Neutrophil (primary cell): Measurements from ENCODE around the gene UBTD1.
A peak's percentile ranks its signal among the peaks of the same experiment; 100 is the strongest.

ENCODE experiments used
- H3K27ac ChIP-seq: fragments of 200-600 bp; sonication (generic); 2 replicates; pipeline ENCODE4 v1.5.1; 2016; ENCODE audit warnings: mild to moderate bottlenecking, moderate library complexity
- H3K27me3 ChIP-seq: fragments of 200-600 bp; sonication (generic); 2 replicates; pipeline ENCODE4 v1.6.0; 2016; ENCODE audit warnings: mild to moderate bottlenecking
- H3K36me3 ChIP-seq: fragments of 200-600 bp; sonication (generic); 2 replicates; pipeline ENCODE4 v1.5.1; 2017
- H3K4me1 ChIP-seq, 2 experiments: fragments of 200-600 bp in 1 of 2; sonication (generic) in 1 of 2; 1 replicate in 1 of 2; 2 replicates in 1 of 2; pipeline versions ENCODE4 v1.5.1 to v1.6.1; 2013 to 2016; ENCODE audit warnings: low read depth in 1 of 2, low read length in 1 of 2, mild to moderate bottlenecking in 1 of 2, moderate library complexity in 1 of 2; ENCODE audit not compliant: control insufficient read depth in 1 of 2, insufficient read depth in 1 of 2
- H3K4me3 ChIP-seq, 2 experiments: fragments of 200-600 bp in 1 of 2; sonication (generic) in 1 of 2; 1 replicate in 1 of 2; 2 replicates in 1 of 2; pipeline ENCODE4 v1.5.1; 2013 to 2016; ENCODE audit warnings: low read depth in 1 of 2, low read length in 1 of 2, mild to moderate bottlenecking in 1 of 2, moderate library complexity in 1 of 2
- H3K9me3 ChIP-seq: fragments of 200-600 bp; sonication (generic); 2 replicates; pipeline ENCODE4 v1.5.1; 2016
- TF ChIP-seq, protein P1 (sequence below): fragments of 200-600 bp; sonication (generic); IDR thresholded peaks from 2 replicates; pipeline ENCODE4 v1.5.1; 2016; ENCODE audit warnings: antibody characterized with exemption

UBTD1 gene

GRCh38 chr10:97498841-97499560, at the start of gene UBTD1:
UBTD1 (plus strand) TSS chr10:97498924; CDS start chr10:97499204, 280 bp downstream.
- H3K4me1 ChIP-seq: peaks cover 54 to 57% of the 10 kb centered on the region in 2 experiments
- TF ChIP-seq, protein P1, sequence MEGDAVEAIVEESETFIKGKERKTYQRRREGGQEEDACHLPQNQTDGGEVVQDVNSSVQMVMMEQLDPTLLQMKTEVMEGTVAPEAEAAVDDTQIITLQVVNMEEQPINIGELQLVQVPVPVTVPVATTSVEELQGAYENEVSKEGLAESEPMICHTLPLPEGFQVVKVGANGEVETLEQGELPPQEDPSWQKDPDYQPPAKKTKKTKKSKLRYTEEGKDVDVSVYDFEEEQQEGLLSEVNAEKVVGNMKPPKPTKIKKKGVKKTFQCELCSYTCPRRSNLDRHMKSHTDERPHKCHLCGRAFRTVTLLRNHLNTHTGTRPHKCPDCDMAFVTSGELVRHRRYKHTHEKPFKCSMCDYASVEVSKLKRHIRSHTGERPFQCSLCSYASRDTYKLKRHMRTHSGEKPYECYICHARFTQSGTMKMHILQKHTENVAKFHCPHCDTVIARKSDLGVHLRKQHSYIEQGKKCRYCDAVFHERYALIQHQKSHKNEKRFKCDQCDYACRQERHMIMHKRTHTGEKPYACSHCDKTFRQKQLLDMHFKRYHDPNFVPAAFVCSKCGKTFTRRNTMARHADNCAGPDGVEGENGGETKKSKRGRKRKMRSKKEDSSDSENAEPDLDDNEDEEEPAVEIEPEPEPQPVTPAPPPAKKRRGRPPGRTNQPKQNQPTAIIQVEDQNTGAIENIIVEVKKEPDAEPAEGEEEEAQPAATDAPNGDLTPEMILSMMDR: no peak
- H3K27me3 ChIP-seq: no peaks in the 10 kb centered on the region
- no peaks in the 10 kb centered on the region for H3K9me3 ChIP-seq
- H3K27ac ChIP-seq: peak within 1 kb of the TSS; percentile 97
- H3K4me3 ChIP-seq: peak within 1 kb of the TSS; percentile 94 to 97
- H3K36me3 ChIP-seq: no peaks in the 10 kb centered on the region

- Histone ChIP-seq H3K4me3 (no peak overlapping the region), H3K9me3 (no peaks in the 10 kb centered on the region), H3K4me1 (peaks cover 8 to 14% of the 10 kb centered on the region in 2 experiments), H3K27ac (no peak overlapping the region), H3K36me3 (peaks cover 49% of the 10 kb centered on the region), H3K27me3 (no peaks in the 10 kb centered on the region)
- TF ChIP-seq, protein P1: no peak
Measured at GRCh38 chr10:97450828-97451227, 47.9 kb upstream of the UBTD1 start.

GRCh38 chr10:97451605-97452004, 47.1 kb upstream of the UBTD1 start:
- H3K9me3 ChIP-seq: no peaks in the 10 kb centered on the region
- TF ChIP-seq, protein P1: no peak
- H3K4me3 ChIP-seq: no peak overlapping the region
- H3K27ac ChIP-seq: no peak overlapping the region
- H3K27me3 ChIP-seq: no peaks in the 10 kb centered on the region
- peaks cover 57% of the 10 kb centered on the region for H3K36me3 ChIP-seq
- peaks cover 3 to 7% of the 10 kb centered on the region in 2 experiments for H3K4me1 ChIP-seq

DNA sequence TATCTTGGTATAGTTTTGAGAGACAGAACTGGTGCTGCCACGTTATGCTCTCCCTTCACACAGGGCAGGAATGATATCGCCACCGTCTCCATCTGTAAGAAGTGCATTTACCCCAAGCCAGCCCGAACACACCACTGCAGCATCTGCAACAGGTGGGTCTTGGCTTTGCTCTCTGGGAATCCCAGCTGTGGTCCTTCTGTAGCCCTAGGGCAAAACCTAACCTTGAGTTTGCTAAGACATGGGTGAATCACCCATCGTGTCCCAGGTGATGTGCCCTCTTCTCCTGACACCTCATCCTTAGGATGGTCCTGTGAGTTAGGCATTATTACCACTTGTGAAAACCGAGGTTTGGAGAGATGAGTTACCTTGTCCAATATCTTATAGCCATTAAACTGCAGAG, 46.4 kb upstream of the UBTD1 start:
- no peaks in the 10 kb centered on the region for H3K27me3 ChIP-seq
- TF ChIP-seq, protein P1: no peak
- no peaks in the 10 kb centered on the region for H3K9me3 ChIP-seq
- H3K4me1 ChIP-seq: no peaks in the 10 kb centered on the region
- H3K36me3 ChIP-seq: peaks cover 65% of the 10 kb centered on the region
- H3K27ac ChIP-seq: no peak overlapping the region
- H3K4me3 ChIP-seq: no peak overlapping the region

DNA sequence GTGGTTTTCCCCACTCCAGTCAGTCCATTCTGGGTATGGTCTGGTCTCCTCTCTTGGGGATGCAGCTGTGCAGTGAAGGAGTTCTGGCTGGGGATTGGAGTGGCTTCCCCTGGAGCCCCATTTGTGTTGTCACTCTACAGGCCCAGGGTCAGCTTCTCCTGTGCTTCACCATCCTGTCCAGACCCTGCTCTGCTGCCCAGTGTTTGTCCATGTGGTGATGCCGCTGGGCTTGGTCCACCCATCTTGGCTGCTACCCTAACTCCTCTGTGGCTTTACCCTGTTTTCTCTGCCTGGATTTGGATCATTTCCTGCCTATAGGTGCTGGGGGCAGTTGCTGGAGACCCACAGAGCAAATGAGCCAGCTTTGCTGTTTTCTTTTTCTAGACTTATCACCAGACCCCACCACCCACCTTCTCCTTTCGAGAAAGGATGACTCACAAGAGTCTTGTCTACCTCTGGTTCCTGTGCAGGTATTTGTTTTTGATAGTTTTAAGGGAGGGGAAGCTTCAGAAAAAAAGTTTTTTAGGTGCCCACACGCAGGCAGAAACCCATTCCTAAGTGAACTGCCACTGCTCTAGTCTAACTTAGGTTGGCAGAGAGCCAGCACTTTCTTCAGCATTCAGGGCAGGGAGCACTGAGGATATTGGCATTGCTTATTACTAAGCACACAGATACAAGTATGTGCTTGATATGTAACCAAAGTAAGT, 44.2 kb upstream of the UBTD1 start:
- TF ChIP-seq, protein P1: no peak
- Histone ChIP-seq H3K36me3 (peaks cover 85% of the 10 kb centered on the region), H3K9me3 (no peaks in the 10 kb centered on the region), H3K27ac (no peak overlapping the region), H3K4me1 (no peaks in the 10 kb centered on the region), H3K27me3 (no peaks in the 10 kb centered on the region), H3K4me3 (no peak overlapping the region)
